Renal cortex interstitium (tissue), 11 donors: Measurements from ENCODE around the gene CHI3L1. TPM values are rescaled to one million over a fixed set of nuclear protein-coding genes. Genes with fewer than 3 reads are reported as not detected.
A peak's percentile ranks its signal among the peaks of the same experiment; 100 is the strongest.

Experiments
- DNase-seq, 11 donors: peaks; one replicate each; pipeline ENCODE4 v3.0.0-alpha.2; 2013; ENCODE audit warnings: low read depth in 9 of 11, low spot score in 4 of 11; ENCODE audit errors: extremely low read depth in 1 of 11
- polyA plus RNA-seq, 3 donors: library from polyadenylated mRNA; unstranded; fragments of 120-200 nt; gene quantifications; one replicate each; pipeline ENCODE4 v1.2.1, GENCODE V29; 2013; ENCODE audit not compliant: insufficient read length in 3 of 3

Gene CHI3L1
- polyA plus RNA-seq, 3 donors = 6.7 to 12.4 (median 9.0) TPM

DNA sequence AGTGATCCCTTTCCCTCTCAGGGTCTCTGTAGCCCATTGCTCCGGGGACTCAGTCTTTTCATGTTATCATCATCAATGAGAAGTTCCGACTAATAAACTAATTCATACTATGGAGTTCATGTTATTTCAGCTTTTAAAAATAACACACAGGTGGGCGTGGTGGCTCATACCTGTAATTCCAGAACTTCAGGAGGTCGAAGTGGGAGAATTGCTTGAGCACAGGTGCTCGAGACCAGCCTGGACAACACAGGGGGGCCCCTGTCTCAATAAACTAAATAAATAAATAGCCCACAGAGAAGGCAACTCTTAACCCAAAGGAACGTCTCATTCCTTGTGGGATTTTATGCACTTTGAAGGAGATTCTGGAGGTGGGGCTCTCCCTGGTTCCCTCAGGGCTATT, 25.3 kb downstream of the CHI3L1 start:
- DNase-seq = no peak

- DNase-seq = no peak
Measured at GRCh38 chr1:203159844-203160243, 26.7 kb downstream of the CHI3L1 start.

GRCh38 chr1:203158960-203159665, 27.4 kb downstream of the CHI3L1 start:
- DNase-seq = no peak

- DNase-seq = no peak
Measured at GRCh38 chr1:203158423-203158822, 28.1 kb downstream of the CHI3L1 start.

DNA sequence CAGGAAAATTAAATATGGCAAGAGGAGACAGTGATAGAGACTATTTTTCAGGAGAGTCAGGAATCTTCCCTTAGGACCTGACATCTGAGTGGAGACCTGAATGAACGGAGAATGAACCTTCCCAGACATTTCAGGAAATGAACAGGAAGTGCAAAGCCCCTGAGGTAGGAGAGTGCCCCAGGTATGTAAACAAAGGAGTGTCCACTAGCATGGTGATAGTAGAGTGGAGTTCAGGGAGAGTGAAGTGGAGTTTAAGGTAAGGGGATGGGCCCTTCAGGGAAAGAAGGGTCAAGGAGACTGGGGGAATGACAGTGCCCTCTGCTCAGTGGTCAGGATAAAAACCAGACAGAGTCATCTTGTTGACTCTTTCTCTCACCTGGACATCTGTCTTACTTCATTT, 30.2 kb downstream of the CHI3L1 start:
- DNase-seq = no peak

DNA sequence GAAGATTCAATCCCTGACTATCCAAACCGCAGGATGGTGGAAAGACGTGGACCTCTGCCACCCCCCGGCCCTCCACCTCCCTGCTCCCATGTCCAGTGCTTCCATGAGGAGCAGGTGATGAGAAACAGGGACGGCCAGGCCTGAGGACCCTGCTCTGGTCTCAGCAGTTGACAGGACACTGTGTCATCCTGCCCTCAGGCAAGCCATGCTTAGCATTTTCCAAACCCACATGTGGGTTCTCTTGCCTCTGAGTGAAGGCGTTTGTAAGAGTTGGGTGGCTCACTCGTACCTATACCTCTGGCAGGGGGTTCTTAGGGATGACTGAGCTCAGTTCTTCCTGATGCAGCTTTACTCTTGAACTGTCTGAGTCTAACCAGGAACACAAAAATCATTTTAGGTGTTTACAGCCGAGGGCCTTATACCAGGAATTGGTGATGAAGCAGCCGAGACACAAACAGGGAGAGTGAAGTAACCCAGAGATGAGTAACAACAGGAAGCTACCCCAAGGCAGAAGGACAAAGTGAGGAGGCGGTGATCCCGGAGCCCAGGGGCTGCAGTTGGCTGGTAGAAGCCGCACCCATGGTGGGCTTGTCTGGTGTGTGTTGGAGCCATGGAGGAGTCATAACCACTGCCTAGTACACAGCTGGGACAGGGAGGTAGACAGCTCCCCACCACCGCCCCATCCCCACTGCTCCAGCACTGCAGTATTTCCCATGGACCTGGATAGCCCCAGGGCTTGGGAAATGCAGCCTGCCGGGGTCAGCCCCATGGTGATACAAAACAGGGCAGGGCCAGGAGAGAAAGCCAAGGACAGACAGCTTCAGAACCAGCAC, 32.3 kb downstream of the CHI3L1 start:
- DNase-seq = no peak

DNA sequence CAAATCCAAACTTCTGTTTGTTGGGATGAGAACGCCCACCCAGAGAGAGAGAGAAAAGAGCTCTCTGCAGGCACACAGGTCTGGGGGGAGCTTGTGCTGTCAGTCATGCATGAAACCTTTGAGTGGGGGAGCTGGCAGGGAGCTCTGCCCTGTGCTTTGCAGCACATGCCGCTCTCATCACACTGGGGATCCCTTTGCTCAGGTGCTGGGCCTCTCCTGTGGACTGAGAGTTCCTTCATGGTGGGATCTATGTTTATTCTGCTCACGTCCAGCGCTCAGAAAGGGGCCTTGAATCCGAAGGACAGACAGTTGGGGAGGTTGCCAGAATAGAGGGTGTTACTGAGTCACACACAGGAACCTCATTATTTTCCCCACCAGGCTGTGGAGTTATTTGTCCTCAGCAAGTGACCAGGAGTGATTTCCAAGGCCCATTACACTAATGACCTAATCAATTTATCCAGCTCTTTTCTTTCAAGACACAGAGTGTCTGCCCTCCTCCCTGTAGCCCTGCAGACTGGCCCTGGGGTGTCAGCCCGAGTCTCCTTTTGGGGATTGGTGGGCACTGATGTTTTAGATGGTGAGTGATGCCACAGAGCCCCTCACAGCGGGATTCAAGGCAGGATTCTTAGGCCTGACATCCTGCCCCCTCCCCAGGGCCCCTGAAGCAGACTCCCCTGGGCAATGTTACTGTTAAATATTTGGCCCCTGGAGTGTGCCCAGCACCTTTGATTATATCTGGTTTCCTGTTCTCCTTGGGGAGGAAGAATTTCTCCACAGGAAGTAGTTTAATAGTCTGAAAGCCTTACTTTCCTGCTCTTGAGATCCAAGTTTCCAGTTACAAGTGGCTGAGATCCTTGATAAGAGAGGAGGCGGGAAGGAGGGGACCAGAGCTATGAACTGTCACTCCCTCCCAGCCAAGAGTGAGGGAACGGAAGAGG, 33.2 kb downstream of the CHI3L1 start:
- no peak for DNase-seq

DNA sequence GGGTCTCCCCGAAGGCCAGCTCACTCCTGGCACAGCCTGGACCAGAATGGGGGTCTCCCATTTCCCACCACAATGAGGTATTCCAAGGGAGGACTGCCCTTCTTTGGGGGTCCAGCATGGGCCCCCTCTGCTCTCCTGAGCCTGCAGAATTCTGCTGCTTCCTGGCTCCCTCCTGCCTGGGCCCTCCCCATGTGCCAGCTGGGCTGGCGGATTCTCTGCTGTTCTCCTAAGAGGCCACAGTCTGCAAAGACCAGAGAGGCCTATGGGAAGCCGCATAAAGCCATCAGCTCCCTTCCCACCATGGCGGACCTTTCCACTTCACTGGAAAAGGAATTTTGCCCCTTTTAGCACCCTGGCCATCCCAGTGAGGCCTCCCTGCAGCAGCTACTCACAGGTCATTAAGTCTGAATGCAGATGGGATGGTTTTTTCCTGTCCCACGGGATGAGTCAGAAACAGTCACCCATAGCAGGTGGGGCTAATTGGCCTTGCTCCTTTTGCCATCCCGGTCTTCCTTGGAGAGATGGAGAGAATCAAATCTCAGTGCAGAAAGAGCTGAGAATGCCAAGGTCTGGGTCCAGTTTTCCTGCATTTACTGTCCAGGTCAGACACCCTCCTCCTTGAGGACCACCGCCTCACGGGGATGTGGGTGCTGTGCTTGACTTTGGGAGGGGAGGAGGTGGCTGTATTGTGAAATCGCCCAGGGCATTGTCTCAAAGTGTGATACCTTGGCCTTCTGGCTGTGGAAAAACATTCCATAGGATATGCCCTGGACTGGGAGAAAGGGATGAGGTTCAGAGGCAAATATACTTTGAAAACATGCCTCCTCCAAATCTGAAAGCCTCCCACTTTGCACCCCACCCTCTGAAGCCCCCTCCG, 34.1 kb downstream of the CHI3L1 start:
- peak in 5 of 11 donors; percentile 56 to 77 (median 70) for DNase-seq

DNA sequence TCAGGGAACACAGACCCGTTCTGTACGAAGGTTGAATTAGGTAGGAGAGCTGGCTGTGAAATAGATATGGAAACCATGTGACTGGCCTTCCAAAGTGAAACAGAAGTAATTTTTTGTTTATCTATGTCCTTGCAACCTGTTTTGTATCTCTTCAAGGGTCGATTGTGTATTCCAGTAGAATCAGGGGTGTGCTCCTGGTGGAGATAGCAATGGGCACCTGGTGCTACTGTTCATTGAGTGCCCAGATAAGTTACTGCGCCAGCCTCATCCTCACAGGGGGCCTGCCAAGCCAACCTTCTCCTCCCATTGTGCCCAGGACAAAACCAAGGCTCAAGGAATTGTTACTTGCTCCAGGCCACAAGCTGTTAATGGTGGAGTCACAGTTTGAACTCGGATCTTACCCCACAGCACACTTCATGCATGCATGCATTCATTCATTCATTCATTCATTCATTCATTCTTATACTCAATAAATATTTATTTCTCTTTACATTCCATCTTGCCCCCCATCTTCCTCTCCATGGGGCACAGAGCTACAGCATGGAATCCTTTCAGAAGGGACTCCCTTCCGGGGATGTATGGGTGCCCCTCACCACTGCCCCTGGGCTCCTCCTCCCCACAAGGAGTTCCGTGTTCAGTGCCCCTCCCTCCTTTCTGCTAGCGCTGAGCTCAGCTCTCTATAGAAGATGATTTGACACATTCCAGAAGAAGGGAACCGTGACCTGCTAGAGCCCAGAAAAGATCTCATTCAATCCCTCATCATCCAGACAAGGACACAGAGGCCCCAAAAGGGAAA, 34.9 kb downstream of the CHI3L1 start:
- DNase-seq = peak in 4 of 11 donors; percentile 46 to 80 (median 66)

DNA sequence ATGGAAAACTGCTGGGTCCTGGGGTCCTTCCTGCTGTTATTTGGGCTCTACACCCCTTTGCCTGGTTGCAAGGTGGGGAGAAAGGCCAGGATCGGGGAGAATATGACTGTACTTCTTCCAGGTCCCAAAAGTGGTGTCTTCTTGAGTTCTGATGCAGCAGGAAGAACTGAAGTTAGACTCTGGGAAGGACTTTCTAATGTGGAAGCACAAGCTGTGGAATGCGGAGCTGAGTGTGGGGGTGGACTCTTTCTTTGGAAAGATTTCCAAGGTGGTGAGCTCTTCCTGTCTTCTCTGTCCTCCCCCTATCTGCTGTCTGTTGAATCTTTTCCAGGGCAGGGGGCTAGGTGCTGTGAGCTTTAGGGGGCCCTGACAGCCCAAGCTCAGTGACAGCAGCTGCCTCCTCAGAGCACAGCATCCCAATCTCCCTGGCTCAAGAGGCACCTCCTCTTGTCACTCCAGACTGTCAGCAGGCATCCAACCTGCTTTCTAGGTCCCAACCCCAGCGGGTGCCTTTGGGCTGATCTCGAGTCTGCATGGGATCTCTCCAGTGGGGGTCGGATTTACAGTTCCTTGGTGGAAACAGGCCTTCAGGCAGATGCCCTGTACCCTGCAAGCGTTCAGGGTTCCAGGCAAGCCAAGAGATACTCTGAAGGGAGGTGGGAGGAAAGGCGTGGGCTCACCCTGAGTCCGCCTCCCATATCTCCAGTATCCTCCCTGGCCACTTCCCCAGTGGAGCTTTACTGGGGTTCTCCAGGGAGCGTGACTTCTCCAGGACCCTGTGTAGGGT, 35.8 kb downstream of the CHI3L1 start:
- DNase-seq = no peak

GRCh38 chr1:203149188-203149840, 37.2 kb downstream of the CHI3L1 start:
- DNase-seq = no peak

GRCh38 chr1:203148579-203148978, 37.9 kb downstream of the CHI3L1 start:
- no peak for DNase-seq

- DNase-seq = no peak
Measured at GRCh38 chr1:203148127-203148526, 38.4 kb downstream of the CHI3L1 start.

DNA sequence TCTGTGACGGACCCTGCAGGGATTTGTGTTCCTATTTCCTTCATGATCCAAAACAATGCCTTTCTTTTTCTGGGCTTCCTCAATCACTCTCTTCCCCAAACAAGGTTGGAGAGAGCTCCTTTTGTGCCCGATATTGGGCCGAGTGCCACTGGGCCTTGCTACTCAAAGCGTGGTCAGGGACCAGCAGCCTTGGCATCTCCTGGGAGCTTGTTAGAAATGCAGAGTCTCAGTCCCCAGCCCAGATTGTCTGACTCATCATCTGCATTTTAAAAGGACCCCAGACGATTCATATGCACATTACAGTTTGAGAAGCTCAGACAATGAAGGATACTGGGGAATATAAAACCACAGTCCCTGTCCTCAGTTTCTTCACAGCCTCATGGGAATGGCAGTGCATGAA, 39.1 kb downstream of the CHI3L1 start:
- no peak for DNase-seq

DNA sequence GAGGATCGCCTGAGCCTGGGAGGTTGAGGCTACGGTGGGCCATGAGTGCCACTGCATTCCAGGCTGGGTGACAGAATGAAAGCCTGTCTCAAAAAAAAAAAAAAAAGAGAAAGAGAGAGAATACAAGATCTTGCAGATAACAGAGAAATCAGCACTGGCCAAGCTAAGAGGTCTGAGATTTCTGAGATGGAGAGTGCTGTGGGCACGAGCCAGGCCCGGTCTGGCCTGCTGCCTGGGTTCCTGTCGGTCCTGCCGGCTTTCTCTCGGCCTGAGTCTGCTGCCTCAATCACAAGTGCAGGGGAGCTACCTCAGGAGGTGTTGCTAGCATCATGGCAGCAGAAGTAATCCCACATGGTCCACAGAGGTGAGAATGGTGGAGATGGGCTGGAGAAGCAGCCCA, 40.0 kb downstream of the CHI3L1 start:
- DNase-seq = no peak

DNA sequence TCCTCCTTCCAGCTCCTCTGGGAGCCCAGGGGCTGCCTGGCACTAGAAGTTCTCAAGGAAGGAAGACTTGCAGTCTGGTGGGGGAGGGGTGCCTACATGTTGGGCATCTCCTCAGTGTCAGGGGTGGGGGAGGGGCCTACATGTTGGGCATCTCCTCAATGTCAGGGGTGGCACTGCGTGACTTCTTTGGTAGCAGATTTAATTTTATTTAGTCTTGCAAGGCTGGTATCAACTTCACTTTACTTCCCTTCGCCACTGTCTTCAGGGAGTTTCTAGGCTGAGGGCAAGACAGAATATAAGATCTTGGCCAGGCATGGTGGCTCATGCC, 40.5 kb downstream of the CHI3L1 start:
- DNase-seq = no peak
